Measurements from ENCODE around the gene FOSB. TPM values are rescaled to one million over a fixed set of nuclear protein-coding genes. Genes with fewer than 3 reads are reported as not detected.
A peak's percentile ranks its signal among the peaks of the same experiment; 100 is the strongest.

FOSB gene
- total and polyA plus RNA-seq, 7 donors, result 0.32 to 9.4 (median 1.5) TPM

- ATAC-seq (no peak), DNase-seq (no peak)
- no peaks in the 10 kb centered on the region for H3K27me3 ChIP-seq (ENCODE audit: insufficient read depth in 3 of 3, low read length in 2 of 3)
- peaks cover 7% of the 10 kb centered on the region for H3K4me1 ChIP-seq
- no peaks in the 10 kb centered on the region for H3K9me3 ChIP-seq
- H3K36me3 ChIP-seq (ENCODE audit: insufficient read depth in 1 of 2, low read depth in 1 of 2), result no peaks in the 10 kb centered on the region
- intact Hi-C loops (cut with DNase I), result loop anchor here in 1 of 2 donors (5.0 kb wide), 1 partner anchor 205 kb away; no protein-coding TSS in a partner anchor
- H3K27ac ChIP-seq, result no peak overlapping the region
- no peak for TF ChIP-seq CTCF (IDR thresholded peaks at IDR 0.05)
- H3K4me3 ChIP-seq, result no peak overlapping the region
- WGBS, 3 donors, result 89 to 93% (median 90%) methylated on average over 3 of the region's 3 CpGs
These were observed 30.5 kb upstream of the FOSB start for GRCh38 chr19:45437328-45437727.

DNA sequence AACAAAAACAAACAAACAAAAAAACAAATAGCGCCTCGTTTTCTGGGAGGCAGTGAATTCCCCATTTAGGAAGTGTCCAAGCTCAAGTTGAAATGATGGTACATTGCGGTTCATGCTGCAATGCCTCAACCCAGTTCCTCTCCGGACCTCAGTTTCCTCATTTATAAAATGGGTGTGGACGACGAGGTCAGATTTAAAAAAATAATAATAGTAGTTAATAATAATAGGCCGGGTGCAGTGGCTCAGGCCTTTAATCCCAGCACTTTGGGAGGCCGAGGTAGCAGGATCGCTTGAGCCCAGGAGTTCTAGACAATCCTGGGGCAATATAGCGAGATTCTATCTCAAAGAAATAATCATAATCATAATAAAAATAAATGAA lies 28.6 kb upstream of the FOSB start:
- no peak for ATAC-seq
- Histone ChIP-seq H3K4me1 (peaks cover 12% of the 10 kb centered on the region), H3K27ac (peak overlapping the region; percentile 95), H3K4me3 (peak overlapping the region; percentile 83), H3K9me3 (no peaks in the 10 kb centered on the region), H3K36me3 (ENCODE audit: insufficient read depth in 1 of 2, low read depth in 1 of 2) (no peaks in the 10 kb centered on the region), H3K27me3 (ENCODE audit: insufficient read depth in 3 of 3, low read length in 2 of 3) (no peaks in the 10 kb centered on the region)
- TF ChIP-seq CTCF (IDR thresholded peaks at IDR 0.05), result no peak
- no peak for DNase-seq
- WGBS, 3 donors, result 34 to 38% (median 36%) methylated on average over 10 of the region's 10 CpGs
- intact Hi-C loops (cut with DNase I), result loop anchor here (1.0 to 5.0 kb wide), 3 partner anchors 39 to 203 kb away; no protein-coding TSS in a partner anchor

DNA sequence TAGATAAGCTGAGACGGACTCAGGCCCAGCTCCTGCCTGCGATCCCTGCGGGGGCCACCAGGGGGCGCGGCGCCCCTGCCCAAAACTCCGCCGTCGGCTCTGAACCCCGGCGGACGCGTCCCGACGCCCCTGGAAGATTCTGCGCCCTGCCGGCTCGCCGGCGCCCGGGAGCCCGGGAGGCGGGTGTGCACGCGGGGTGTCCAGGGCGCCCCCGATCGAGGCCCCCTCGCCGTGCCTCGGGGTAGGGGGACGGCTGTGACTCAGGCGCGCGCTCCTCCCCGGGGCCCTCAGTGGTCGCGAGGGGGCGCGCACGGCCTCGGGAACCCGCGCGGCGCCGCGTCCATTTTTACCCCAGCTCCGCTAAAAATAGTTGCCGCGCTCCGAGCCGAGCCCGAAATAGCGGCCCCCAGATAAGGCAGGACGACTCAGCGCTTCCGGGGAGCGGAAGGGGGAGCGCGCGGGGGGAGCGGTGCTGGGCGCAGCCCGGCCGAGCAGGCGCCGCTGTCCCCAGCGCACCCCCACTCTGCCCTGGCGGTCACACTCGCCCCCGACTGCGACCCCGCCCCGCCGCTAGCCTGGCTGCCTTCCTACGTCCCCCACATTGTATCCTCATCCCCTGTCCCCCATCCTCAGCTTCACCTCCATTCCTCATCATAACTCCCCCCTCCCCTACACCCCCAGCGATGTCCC lies 28.1 kb upstream of the FOSB start:
- Histone ChIP-seq H3K9me3 (no peaks in the 10 kb centered on the region), H3K4me1 (peaks cover 14% of the 10 kb centered on the region), H3K27ac (peak overlapping the region; percentile 95), H3K36me3 (ENCODE audit: insufficient read depth in 1 of 2, low read depth in 1 of 2) (no peaks in the 10 kb centered on the region), H3K4me3 (peak overlapping the region; percentile 83), H3K27me3 (ENCODE audit: insufficient read depth in 3 of 3, low read length in 2 of 3) (no peaks in the 10 kb centered on the region)
- ATAC-seq (peak; percentile 82 to 87 (median 84)), DNase-seq (peak; percentile 91 to 96)
- intact Hi-C loops (cut with DNase I), result loop anchor here (1.0 to 5.0 kb wide), 3 partner anchors 39 to 203 kb away; no protein-coding TSS in a partner anchor
- 0% methylated on average over 26 to 78 of the region's 78 CpGs for WGBS, 3 donors
- peak; percentile 100 for TF ChIP-seq CTCF (IDR thresholded peaks at IDR 0.05)

GRCh38 chr19:45440259-45440638 lies 27.5 kb upstream of the FOSB start:
- WGBS, 3 donors, result 49 to 55% (median 51%) methylated on average over 9 of the region's 9 CpGs
- Histone ChIP-seq H3K4me3 (peak overlapping the region; percentile 83), H3K27ac (peak overlapping the region; percentile 95), H3K36me3 (ENCODE audit: insufficient read depth in 1 of 2, low read depth in 1 of 2) (no peaks in the 10 kb centered on the region), H3K27me3 (ENCODE audit: insufficient read depth in 3 of 3, low read length in 2 of 3) (no peaks in the 10 kb centered on the region), H3K4me1 (peaks cover 17% of the 10 kb centered on the region), H3K9me3 (no peaks in the 10 kb centered on the region)
- intact Hi-C loops (cut with DNase I), result no loop called here
- no peak for TF ChIP-seq CTCF (IDR thresholded peaks at IDR 0.05)
- ATAC-seq (no peak), DNase-seq (no peak)

Data from psoas muscle (tissue), 8 donors.